ELF-1 (cell line): ENCODE measurements around the gene CDH23.

Experiments
- DNase-seq: peaks from one replicate; pipeline ENCODE4 v3.0.0-alpha.2; 2016; ENCODE audit warnings: low read depth, low spot score

The CDH23 gene

DNA sequence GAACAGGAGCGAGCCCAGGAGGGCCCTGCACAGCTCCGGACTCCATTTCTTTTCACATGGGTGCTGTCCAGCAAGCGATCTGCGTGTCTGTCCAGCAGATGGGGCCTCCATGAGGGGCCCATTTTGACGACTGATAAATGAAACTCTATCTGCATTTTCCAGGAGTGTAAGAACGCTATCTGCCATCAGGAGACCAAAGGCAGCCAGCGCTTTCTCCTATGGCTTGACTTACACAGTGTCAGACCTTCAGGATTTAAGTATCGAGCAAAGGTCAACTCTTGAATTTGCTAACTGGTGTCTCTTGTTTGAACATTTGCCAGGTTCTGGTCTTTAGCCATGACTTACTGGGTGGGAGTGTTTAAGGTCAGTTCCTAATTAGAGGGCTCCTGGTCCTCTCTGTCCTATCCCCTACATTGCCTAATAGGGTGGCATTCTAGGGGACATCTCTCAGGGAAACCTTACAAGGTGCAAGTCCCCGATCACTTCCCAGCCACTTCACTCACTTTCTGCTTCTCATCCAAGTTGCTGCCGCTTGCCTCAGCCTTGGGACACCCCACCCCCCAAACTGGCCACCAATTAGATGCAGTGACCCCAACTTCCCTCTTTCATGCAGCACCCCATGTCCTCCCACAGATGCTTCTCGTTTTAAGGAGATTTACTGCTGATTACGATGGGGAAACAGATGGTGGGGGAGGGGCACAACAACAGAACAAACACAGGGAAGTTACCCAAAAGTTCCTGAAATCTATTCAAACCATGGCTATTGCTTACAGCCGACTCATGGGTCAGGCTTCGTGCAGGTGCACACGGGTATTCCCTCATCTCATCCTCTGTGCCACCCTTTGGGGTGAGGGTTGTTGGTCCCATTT is 356.6 kb downstream of the CDH23 start:
- DNase-seq, result no peak

GRCh38 chr10:71753960-71754505 is 357.3 kb downstream of the CDH23 start:
- DNase-seq, result no peak

- no peak for DNase-seq
Observed at GRCh38 chr10:71754562-71754961, 357.8 kb downstream of the CDH23 start.

GRCh38 chr10:71755179-71755879 is 358.6 kb downstream of the CDH23 start:
- DNase-seq, result no peak

DNA sequence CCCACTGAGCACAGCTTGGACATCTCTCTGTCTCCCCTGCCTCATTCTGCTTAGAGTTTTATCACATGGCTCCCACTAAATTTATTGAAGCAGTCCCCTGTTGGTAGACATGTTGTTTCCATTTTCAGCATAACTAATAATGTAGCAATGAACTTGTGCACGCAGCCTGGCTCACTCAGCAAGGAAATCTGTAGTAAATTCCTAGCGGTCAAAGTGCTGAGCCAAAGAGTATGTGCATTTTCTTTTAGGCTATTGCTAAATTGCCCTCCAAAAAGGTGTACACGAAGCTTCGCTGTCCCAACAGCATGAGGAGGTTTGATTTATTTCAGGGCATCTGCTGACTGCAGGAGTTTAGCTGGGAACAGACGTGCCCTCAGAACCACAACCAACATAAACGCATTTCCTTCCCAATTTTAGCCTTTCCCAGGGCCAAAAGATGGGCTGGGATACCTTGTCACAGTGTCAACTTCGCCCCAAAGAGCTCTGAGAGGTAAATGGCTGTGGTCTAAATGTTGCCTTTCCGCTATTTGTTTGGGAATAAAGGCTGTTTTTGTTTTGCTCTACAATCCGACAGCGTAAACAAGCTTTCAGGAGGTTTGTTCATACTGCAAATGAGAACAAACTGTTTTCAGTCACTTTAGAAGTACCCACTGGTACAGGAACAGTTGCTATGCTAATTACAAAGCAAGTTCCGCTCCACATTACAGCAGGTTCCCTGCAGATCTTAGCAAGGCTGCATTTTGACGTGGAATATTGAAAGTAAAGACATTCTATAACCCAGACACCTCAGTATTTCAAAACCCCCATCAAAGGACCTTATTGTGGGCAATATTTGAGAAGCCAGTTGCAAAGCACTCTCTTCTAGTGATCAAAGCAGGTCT is 359.8 kb downstream of the CDH23 start:
- DNase-seq, result no peak

GRCh38 chr10:71757399-71757922 is 360.7 kb downstream of the CDH23 start:
- peak; percentile 82 for DNase-seq

DNA sequence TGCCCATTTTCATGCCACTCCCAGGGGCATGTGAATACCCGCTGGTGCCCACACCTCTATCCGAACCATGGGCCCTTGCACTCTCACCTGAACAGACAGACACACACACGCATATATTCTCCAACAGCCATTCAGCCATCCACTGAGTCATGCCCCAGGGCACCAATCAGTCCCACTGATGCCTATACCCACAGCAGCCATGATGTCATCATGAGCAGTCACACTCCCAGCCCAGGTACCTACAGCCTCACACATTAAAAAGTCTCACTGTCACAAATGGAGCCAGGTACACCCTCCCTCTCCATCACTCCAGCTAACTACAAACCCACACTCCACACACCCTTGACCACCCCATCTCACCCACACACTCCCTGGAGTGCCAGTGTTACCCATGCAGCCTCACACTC is 364.4 kb downstream of the CDH23 start:
- DNase-seq, result no peak

GRCh38 chr10:71761541-71762113 is 364.9 kb downstream of the CDH23 start:
- no peak for DNase-seq

- DNase-seq, result no peak
Observed at GRCh38 chr10:71762324-71762723, 365.6 kb downstream of the CDH23 start.

DNA sequence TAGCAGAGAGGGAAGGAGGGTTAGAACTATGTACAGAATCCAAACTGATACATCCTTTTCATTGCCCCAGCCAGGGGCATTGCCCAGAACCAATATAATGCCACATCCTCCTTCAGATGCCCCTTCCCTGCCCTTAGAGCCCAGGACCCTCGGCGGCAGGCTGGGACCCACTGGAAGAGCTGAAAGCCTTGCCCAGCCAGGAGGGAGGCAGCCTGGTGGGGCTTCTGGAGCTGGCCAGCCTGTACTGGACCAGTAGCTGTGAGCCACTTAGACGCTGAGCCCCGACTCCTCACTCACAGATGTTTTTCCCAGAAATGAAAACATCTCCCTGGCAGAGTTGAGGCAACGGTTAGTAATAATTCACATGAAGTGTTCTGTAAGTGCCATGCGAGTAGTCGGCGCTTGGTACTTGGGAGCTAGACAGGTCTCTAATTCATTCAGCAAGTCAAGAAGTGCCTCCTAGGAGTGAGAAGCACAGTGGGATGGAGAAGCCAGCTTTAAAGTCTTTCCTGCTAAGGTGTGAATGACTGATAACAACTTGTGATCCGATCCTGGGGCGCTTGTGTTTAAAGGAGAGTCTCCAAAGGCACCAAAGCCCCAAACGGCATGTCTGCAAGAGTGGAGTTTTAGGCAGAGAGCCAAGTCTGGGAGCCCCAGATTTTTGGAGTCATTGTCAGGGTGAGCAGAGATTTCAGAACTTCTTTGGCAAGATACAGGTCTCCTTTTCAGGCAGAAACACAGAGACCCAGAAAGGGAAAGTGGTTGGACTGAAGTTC is 366.8 kb downstream of the CDH23 start:
- DNase-seq, result no peak

GRCh38 chr10:71765176-71765904 is 368.6 kb downstream of the CDH23 start:
- no peak for DNase-seq

GRCh38 chr10:71765906-71766716 is 369.4 kb downstream of the CDH23 start:
- no peak for DNase-seq

GRCh38 chr10:71766717-71767419 is 370.1 kb downstream of the CDH23 start:
- peak; percentile 87 for DNase-seq

DNA sequence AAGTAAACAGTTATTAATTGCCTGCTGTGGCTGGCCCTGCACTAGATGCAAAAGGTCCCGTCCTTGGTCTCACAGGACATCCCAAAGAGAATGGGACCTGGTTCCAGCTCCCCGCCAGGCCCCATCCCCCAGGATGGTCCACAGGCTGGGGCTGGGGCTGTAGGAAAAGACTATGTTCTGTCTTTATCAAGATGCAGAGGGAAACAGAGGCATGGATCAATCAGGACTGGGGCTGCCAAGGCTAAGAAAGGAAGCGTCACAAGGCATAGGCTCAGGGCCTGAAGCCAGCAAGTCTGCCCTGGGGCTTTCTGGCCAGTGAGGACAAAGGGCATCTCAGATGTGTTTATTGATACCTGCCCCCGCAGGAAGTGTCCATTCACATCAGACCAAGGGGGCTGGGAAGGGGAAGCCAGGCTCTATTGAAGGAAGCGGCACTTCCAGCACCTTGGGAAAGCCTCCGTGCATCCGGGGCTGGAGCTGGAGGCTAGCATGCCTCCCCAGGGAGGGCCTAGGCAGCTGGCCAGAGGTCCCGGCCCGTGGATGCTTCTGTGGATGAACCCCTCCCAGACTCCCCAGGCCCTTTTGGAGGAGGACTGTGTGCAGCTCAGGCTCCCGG is 370.8 kb downstream of the CDH23 start:
- peak; percentile 64 for DNase-seq

GRCh38 chr10:71769279-71769823 is 372.6 kb downstream of the CDH23 start:
- no peak for DNase-seq

DNA sequence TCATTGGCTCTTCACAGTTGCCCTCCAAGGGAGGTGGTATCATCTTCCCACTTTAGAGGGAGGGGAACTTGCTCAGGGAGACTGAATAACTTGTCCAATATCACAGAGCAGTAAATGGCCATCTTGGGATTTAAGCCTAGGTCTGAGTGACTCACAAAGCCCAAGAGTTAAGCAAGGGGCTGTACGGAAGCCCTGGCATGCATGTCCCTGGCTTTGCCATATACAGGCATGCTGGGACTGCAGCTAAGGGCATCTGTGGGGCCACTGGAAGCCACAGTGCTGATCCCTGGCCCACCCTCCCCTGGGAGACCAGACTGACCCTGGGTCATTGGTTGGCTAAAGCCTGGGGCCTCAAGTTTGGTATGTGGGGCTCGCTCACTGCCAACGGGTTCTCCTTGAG is 373.5 kb downstream of the CDH23 start:
- DNase-seq, result no peak

DNA sequence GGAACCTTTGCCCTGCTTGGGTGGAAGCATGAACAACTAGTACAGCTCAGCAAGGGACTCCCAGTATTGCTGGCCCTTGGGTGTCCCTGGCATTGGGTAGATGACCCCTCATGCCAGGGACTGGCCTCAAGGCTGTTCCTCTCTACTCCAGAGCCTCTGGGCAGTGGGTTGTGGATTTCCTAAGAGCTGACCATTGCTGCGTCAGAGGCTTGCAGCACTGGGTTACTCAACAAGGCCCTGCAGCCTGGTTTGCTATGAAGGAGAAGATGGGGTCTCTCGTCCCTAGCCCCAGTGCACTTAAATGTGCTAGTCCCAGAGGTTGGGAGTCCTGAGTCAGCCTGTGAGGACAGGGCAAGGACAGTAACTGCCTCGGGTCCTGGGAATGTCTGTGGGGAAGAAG is 374.1 kb downstream of the CDH23 start:
- no peak for DNase-seq
